Thyroid gland (tissue), 4 donors: Measurements from ENCODE around the gene SPANXN4.

Experiments used
- POLR2A ChIP-seq, 2 donors: fragments of 450-650 bp; IDR thresholded peaks; one replicate each; pipeline ENCODE4 v1.6.1; 2017; ENCODE audit warnings: antibody characterized with exemption in 2 of 2, mild to moderate bottlenecking in 2 of 2, moderate library complexity in 1 of 2
- TF ChIP-seq, protein P1 (sequence below), 6 experiments: fragments of 200-600 bp in 3 of 6; fragments of 450-650 bp in 3 of 6; sonication (generic) in 3 of 6; IDR thresholded peaks; one replicate each; pipeline ENCODE4 v1.5.1; 2016 to 2019; ENCODE audit warnings: antibody characterized with exemption in 6 of 6, mild to moderate bottlenecking in 2 of 6, inconsistent platforms in 1 of 6, moderate library complexity in 1 of 6

DNA sequence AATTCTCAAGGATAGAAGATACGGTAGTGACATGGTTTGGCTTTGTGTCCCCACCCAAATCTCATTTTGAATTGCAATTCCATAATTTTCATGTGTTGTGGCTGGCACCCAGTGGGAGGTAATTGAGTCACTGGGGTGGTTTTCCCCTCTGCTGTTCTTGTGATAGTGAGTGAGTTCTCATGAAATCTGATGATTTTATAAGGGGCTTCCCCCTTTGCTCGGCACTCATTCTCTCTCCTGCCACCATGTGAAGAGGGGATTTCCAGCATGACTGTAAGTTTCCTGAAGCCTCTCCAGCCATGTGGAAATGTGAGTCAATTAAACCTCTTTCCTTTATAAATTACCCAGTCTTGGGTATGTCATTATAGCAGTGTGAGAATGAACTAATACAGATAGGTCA, 8.5 kb upstream of the SPANXN4 start:
- TF ChIP-seq, protein P1, sequence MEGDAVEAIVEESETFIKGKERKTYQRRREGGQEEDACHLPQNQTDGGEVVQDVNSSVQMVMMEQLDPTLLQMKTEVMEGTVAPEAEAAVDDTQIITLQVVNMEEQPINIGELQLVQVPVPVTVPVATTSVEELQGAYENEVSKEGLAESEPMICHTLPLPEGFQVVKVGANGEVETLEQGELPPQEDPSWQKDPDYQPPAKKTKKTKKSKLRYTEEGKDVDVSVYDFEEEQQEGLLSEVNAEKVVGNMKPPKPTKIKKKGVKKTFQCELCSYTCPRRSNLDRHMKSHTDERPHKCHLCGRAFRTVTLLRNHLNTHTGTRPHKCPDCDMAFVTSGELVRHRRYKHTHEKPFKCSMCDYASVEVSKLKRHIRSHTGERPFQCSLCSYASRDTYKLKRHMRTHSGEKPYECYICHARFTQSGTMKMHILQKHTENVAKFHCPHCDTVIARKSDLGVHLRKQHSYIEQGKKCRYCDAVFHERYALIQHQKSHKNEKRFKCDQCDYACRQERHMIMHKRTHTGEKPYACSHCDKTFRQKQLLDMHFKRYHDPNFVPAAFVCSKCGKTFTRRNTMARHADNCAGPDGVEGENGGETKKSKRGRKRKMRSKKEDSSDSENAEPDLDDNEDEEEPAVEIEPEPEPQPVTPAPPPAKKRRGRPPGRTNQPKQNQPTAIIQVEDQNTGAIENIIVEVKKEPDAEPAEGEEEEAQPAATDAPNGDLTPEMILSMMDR (IDR thresholded peaks at IDR 0.05): no peak
- no peak for TF ChIP-seq POLR2A (IDR thresholded peaks at IDR 0.05)
